GM12874 (cell line): Measurements from ENCODE around the gene FBXW8.
A peak's percentile ranks its signal among the peaks of the same experiment; 100 is the strongest.

Experiments used
- TF ChIP-seq, protein P1 (sequence below): IDR thresholded peaks from 2 replicates; pipeline ENCODE4 v1.5.1; 2011; ENCODE audit warnings: low read depth, mild to moderate bottlenecking, control low read depth, low read length, moderate library complexity; ENCODE audit not compliant: insufficient read depth

Gene FBXW8, protein sequence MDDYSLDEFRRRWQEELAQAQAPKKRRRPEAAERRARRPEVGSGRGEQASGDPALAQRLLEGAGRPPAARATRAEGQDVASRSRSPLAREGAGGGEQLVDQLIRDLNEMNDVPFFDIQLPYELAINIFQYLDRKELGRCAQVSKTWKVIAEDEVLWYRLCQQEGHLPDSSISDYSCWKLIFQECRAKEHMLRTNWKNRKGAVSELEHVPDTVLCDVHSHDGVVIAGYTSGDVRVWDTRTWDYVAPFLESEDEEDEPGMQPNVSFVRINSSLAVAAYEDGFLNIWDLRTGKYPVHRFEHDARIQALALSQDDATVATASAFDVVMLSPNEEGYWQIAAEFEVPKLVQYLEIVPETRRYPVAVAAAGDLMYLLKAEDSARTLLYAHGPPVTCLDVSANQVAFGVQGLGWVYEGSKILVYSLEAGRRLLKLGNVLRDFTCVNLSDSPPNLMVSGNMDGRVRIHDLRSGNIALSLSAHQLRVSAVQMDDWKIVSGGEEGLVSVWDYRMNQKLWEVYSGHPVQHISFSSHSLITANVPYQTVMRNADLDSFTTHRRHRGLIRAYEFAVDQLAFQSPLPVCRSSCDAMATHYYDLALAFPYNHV

DNA sequence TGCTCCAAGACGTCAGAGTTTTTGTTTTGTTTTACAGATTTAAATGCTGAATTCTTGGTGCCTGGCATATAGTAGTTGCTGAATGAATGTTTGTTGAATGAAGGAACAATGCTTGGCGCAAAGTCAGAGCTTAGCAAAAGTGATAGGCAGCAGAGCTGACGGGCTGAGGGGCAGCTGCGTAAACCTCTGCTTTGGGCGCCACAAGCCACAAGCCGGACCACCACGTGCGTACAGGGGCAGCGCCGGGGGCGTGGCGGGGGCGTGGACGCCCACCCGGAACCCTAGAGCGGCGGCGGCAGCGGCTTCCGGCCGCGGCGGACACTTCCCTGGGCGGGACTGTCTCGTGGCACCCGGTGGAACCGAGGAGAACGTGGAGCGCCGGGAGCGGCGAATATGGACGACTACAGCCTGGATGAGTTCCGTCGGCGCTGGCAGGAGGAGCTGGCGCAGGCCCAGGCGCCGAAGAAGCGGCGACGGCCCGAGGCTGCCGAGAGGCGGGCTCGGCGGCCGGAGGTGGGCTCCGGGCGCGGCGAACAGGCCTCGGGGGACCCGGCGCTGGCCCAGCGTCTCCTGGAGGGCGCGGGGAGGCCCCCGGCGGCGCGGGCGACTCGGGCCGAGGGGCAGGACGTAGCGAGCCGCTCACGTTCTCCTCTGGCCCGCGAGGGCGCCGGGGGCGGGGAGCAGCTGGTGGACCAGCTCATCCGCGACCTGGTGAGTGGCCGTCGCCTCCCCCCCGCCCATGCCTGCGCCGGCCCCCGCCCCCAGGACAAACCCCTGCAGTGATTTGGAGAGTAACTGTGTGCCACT, at the start of gene FBXW8:
Gene FBXW8, plus strand, starts transcription at position 306 of the 807 bp plus-strand sequence. Its CDS starts 88 bp downstream, at position 394.
- TF ChIP-seq, protein P1, sequence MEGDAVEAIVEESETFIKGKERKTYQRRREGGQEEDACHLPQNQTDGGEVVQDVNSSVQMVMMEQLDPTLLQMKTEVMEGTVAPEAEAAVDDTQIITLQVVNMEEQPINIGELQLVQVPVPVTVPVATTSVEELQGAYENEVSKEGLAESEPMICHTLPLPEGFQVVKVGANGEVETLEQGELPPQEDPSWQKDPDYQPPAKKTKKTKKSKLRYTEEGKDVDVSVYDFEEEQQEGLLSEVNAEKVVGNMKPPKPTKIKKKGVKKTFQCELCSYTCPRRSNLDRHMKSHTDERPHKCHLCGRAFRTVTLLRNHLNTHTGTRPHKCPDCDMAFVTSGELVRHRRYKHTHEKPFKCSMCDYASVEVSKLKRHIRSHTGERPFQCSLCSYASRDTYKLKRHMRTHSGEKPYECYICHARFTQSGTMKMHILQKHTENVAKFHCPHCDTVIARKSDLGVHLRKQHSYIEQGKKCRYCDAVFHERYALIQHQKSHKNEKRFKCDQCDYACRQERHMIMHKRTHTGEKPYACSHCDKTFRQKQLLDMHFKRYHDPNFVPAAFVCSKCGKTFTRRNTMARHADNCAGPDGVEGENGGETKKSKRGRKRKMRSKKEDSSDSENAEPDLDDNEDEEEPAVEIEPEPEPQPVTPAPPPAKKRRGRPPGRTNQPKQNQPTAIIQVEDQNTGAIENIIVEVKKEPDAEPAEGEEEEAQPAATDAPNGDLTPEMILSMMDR = no peak

DNA sequence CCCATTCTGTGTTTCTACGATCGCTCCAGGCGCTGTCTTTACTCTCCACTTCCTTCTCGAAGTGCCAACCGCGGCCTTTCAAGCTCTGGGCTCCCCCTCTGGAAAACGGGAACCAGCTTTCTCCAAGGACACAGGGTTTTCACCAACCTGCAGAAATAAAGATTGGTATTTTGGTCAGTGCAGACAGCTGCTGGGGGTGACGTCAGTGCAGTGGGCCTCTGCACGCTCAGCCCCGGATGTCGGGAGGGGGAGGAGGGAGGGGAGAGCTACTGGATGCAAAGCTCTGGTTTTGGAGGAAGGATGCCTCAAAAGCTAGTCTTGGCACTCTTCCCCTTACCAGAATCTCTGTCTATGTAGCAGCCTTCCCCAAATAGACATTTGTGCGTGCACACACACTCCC, 49.4 kb upstream of the FBXW8 start:
- TF ChIP-seq, protein P1 = no peak

DNA sequence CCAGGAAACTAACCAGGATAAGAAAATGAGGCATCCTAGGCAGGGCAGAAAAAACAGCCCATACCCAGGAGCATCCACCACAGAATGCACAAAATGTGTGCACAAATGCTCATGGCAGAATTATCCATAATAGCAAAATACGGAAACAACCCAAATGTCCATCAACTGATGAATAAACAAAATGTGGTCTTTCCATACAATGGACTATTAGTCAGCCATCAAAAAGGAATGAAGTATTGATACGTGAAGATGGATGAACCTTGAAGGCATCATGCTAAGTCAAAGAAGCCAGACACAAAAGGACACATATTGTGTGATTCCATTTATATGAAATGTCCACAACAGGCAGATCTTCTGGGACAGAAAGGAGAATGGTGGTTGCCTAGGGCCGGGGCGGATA, 48.6 kb upstream of the FBXW8 start:
- TF ChIP-seq, protein P1 = no peak

DNA sequence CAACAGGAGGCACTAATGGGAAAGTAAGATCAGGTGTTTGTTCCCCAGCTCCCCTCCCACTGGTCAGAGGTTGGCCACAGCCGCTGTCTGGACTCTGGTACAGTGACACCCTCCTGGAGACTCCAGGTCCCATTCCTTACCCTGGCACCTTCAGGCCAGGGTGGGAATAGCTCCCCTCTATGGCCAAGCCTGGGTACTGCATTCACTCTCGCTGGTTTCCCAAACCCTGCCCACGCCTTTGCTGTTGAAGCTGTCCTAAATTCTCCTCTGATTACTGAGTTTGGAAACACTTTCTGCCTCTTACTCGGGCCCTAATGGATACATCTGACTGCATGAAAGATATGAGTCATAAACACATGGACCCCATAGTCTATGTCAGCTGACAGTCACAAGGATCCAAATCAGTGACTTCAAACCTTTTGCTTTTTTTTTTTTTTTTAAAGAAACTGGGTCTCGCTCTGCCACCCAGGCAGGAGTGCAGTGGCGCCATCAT, 47.4 kb upstream of the FBXW8 start:
- TF ChIP-seq, protein P1 = peak; percentile 74

DNA sequence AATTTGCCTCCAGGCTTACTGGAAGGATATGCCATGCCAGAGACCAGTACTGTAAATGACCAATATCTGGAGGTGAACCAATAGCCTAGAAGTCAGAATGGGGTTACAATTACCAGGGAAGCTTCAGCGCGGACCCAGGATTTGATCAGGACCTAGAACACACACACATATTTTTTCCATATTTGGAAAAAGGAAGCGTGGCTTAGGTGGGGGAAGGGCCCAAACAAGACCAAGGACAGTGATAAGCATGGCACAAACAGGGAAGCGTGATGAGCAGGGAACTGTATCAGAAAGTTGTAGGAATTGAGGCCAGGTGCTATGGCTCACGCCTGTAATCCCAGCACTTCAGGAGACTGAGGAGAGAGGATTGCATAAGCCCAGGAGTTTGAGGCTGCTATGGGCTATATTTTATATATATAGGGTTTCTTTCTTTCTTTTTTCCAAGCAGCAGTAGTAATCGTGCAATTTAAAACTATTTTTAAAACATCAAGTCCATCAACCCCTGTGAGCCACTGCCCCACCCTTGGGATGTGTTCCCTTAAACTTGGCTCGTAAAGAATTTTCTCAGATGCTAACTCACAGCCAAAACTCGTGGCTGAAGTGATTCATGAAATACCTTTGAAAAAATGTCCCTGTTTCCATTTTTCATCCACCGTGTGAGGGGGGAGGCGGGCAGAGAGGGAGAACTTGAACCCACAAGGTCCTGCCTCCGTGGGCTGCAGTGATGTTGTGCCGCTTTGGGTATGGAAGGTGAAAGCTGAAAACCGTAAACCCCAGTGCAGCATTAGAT, 46.2 kb upstream of the FBXW8 start:
- TF ChIP-seq, protein P1 = no peak

DNA sequence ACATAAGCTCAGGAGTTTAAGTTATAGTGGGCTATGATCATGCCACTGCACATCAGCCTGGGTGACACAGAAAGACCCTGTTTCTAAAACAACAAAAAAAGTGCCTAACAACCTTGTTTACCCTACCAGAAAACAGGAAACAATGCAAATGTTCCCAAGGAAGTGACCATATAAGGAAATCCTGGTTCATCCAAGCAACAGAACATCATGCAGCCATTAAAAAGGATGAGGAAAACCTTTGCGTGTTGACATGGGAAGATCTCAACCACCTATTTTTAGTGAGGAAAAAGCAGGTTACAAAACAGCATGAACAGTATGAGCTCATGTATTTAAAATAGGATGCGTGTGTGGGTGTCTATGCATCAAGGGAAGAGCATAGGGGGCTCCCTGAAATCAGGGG, 43.2 kb upstream of the FBXW8 start:
- TF ChIP-seq, protein P1 = no peak

DNA sequence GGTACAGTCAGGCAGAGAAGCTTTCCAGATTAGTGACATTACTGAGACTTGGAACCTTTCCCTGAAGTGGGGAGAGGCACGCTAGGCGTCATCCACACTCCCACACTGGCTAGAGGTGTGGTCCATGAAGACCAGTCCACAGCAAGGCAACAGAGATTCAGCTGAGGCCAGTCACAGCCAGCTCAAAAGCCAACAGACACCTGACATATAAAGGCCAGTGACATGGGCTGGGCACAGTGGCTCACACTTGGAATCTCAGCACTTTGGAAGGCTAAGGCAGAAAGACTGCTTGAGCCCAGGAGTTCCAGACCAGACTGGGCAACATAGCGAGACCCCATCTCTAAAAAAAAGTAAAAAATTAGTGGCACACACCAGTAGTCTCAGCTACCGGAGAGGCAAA, 40.4 kb upstream of the FBXW8 start:
- TF ChIP-seq, protein P1 = no peak
